ENCODE results near the gene CYGB. TPM values are rescaled to one million over a fixed set of nuclear protein-coding genes. Genes with fewer than 3 reads are reported as not detected.

Gene CYGB
- polyA plus RNA-seq, 1 of the 3 experiments (the other 2 are of a cell fraction): 1.7 TPM

- peaks cover 0 to 2% of the 10 kb centered on the region in 2 experiments for H3K36me3 ChIP-seq (replicated peaks in 1 of 2; ENCODE audit: control insufficient read depth in 1 of 2, insufficient read depth in 2 of 2, low read length in 1 of 2)
- H3K4me1 ChIP-seq (ENCODE audit: control insufficient read depth in 1 of 2, insufficient read depth in 2 of 2, low read depth in 1 of 2, low read length in 1 of 2): no peaks in the 10 kb centered on the region; a peak in 1 of 4 replicates
- no peaks in the 10 kb centered on the region for H4K20me1 ChIP-seq (ENCODE audit: insufficient read depth)
- ChIA-PET CTCF (interaction anchor here (1.0 to 56.8 kb wide), 4 partner anchors 4 to 61 kb away, joined by 4 to 1687 read pairs (median 846); partner anchors contain the start of genes AANAT, RHBDF2 and UBE2O), POLR2A (interaction anchor here (0.7 kb wide), 1 partner anchor 8 kb away, joined by 4 read pairs; no protein-coding TSS in a partner anchor)
- no peaks in the 10 kb centered on the region for H3K79me2 ChIP-seq (ENCODE audit: insufficient read depth)
- H3K27ac ChIP-seq (ENCODE audit: low read depth in 2 of 2, low read length in 1 of 2): no peak overlapping the region
- TF ChIP-seq TAF1 (IDR thresholded peaks at IDR 0.05; ENCODE audit: borderline replicate concordance, low read depth, low read length): no peak
- TF ChIP-seq REST (IDR thresholded peaks at IDR 0.05; ENCODE audit: low read depth, low read length): no peak
- no peak for TF ChIP-seq YY1 (IDR thresholded peaks at IDR 0.05; ENCODE audit: low read depth)
- TF ChIP-seq FOXJ3 (CRISPR knock-in tag; IDR thresholded peaks at IDR 0.05): no peak
- TF ChIP-seq MXI1 (IDR thresholded peaks at IDR 0.05; ENCODE audit: low read depth, low read length): no peak
- TF ChIP-seq PBX3 (IDR thresholded peaks at IDR 0.05): no peak
- TF ChIP-seq ELF1 (IDR thresholded peaks at IDR 0.05): no peak
- TF ChIP-seq NRF1 (IDR thresholded peaks at IDR 0.05; ENCODE audit: low read depth, low read length): no peak
- no peak for TF ChIP-seq IRF3 (IDR thresholded peaks at IDR 0.05; ENCODE audit: low read depth, low read length)
- TF ChIP-seq CTCF (IDR thresholded peaks at IDR 0.05): no peak
- no peak for TF ChIP-seq RAD21 (IDR thresholded peaks at IDR 0.05; ENCODE audit: low read length)
- TF ChIP-seq USF1 (IDR thresholded peaks at IDR 0.05; ENCODE audit: borderline replicate concordance, low read depth): no peak
- TF ChIP-seq NFIC (IDR thresholded peaks at IDR 0.05; ENCODE audit: borderline replicate concordance): no peak
- TF ChIP-seq TEAD4 (IDR thresholded peaks at IDR 0.05; ENCODE audit: borderline replicate concordance, insufficient read depth): no peak
- no peak for TF ChIP-seq USF2 (IDR thresholded peaks at IDR 0.05; ENCODE audit: borderline replicate concordance, low read depth, low read length)
- TF ChIP-seq CHD2 (IDR thresholded peaks at IDR 0.05; ENCODE audit: low read length, partially characterized antibody): no peak
- TF ChIP-seq EZH2phosphoT487 (IDR thresholded peaks at IDR 0.05; ENCODE audit: borderline replicate concordance, low read depth): no peak
- no peak for TF ChIP-seq RCOR1 (IDR thresholded peaks at IDR 0.05; ENCODE audit: low read length)
- no peak for TF ChIP-seq SMC3 (IDR thresholded peaks at IDR 0.05; ENCODE audit: low read depth, low read length)
- no peaks in the 10 kb centered on the region for H3K9me3 ChIP-seq
- no peak overlapping the region for H3K4me2 ChIP-seq
- DNase-seq: no peak
- H3K4me3 ChIP-seq (ENCODE audit: low read depth in 2 of 2, low read length in 1 of 2): no peak overlapping the region
- H3K9ac ChIP-seq: no peak overlapping the region
- H3F3A ChIP-seq (replicated peaks; ENCODE audit: insufficient read depth): peaks cover 8% of the 10 kb centered on the region
- H2AFZ ChIP-seq (ENCODE audit: low read depth): no peak overlapping the region
- no peaks in the 10 kb centered on the region for H3K9me2 ChIP-seq
- 90% methylated on average over 11 of the region's 11 CpGs for WGBS (ENCODE audit: low lambda C conversion rate)
- H3K27me3 ChIP-seq (ENCODE audit: insufficient read depth): no peaks in the 10 kb centered on the region
Observed at GRCh38 chr17:76485569-76485968, 51.9 kb downstream of the CYGB start.

Measured in SK-N-SH (cell line).